Hepatic stellate cell (primary cell): ENCODE results near the gene ST3GAL2.
"Not testable (repeated sequence)": the region's sequence is repeated elsewhere in the genome, so short reads cannot be mapped to it uniquely, and the experiment has no call there.

Source experiments
- DNase-seq: peaks from one replicate; pipeline ENCODE4 v3.0.0; 2011; ENCODE audit warnings: low spot score

The ST3GAL2 gene

GRCh38 chr16:70386289-70386986 lies 52.5 kb downstream of the ST3GAL2 start:
- not testable (repeated sequence) for DNase-seq

GRCh38 chr16:70383421-70383960 lies 55.4 kb downstream of the ST3GAL2 start:
- DNase-seq, result no peak

GRCh38 chr16:70381604-70382342 lies 57.1 kb downstream of the ST3GAL2 start:
- no peak for DNase-seq

DNA sequence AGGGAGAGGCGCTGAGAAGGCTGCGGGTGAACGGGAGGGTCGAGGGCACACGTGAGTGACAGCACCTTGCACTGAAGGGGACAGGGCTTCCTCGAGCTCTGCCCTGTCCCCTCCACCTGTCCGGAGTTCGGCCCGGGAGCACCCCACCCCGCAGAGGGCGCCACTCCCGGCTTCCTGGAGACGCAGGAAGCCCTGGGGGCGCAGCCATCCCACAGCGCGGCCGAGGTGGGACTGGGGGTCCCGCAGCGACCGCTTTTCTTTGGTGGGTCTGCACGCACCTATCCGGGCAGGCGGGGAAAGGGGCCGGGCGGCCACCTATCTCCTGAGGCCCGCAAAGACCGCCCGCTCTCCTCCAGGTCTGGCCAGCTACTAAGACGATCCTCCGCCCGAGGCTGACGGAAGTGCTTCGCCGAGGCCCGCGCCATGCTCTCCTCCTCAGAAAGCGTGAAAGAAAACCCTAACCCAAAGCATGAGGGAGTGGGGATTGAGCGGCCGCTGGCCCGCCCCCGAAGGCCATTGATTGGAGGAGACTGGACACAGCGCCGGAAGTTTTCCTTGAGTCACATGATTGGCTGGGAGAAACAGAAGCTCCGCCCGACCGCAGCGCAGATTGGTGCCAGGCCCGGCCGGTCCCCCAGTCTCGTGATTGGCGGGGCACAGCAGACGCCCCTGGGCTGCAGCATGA lies 57.8 kb downstream of the ST3GAL2 start:
- DNase-seq, result peak; percentile 98

GRCh38 chr16:70380248-70380918 lies 58.5 kb downstream of the ST3GAL2 start:
- peak; percentile 60 for DNase-seq

- DNase-seq, result no peak
Observed at GRCh38 chr16:70378869-70379493, 59.9 kb downstream of the ST3GAL2 start.

DNA sequence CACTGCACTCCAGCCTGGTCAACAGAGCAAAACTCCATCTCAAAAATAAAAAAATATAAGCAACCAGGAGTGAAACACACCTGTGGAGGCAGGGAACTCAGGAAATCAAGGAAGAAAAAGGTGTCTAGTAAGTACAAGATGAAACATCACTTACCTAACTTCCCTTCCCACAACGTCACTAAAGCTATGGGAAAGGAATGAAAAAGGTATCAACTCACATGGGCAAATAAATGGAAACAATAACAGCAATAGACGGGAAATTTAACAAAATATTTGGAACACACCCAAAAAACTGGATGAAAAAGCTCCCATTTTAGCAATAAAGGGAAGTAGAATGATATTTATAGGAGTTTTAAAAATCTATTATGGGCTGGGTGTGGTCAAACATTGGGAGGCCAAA lies 61.1 kb downstream of the ST3GAL2 start:
- no peak for DNase-seq

GRCh38 chr16:70375636-70376611 lies 63.0 kb downstream of the ST3GAL2 start:
- no peak for DNase-seq

DNA sequence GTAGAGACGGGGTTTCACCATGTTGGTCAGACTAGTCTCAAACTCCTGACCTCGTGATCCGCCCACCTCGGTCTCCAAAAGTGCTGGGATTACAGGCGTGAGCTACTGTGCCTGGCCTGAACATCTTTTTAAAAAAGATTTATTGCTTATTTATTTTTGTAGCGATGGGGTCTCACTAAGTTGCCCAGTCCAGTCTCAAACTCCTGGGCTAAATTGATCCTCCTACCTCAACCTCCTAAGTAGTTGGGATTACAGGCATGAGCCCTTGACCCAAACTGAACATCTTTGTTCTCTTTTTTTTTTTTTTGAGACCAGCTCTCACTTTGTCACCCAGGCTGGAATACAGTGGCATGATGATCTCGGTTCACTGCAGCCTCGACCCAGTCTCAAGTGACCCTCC lies 64.7 kb downstream of the ST3GAL2 start:
- DNase-seq, result no peak

DNA sequence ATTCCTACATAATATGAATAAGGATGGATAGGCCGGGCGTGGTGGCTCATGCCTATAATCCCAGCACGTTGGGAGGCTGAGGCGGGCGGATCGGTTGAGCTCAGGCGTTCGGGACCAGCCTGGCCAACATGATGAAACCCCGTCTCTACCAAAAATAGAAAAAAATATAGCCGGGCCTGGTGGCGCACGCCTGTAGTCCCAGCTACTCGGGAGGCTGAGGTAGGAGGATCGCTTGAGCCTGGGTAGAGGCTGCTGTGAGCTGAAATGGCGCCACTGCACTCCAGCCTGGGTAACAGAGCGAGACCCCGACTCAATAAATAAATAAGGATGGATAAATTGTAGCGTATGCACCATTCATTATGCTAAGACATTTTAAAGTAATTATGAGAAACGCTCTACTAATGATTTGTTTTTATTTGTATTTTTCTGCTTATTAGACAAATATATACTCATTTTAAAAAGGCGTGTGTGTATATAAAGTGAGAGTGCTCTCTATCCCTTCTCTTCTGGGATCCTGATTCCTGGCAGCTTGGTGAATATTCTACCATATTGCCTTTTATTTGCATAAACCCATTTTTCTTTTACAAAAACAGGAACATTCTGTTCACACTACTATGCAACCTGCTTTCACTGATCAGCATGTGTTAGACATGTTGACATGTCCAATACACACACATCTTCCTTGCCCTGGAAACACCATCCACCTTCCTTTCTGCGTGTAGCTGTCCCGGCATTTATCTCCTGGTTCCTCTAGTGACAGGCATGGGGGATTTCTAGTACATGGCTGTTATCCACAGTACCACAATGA lies 65.8 kb downstream of the ST3GAL2 start:
- DNase-seq, result no peak

- no peak for DNase-seq
Observed at GRCh38 chr16:70370924-70371323, 68.0 kb downstream of the ST3GAL2 start.

DNA sequence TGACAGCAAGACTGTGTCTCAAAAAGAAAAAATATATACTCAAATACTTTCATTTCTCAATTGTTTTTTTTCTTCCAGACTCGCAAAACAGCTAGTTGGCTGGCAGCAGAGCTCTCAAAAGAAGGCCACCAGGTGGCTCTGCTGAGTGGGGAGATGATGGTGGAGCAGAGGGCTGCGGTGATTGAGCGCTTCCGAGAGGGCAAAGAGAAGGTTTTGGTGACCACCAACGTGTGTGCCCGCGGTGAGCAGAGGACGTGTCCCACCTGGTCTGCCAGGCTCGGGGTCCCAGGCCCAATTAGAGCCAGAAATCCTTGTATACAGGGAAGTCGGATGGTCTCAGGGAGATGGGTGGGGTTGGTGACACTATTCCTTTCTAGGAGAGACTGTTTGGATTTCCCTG lies 68.8 kb downstream of the ST3GAL2 start:
- peak; percentile 36 for DNase-seq

DNA sequence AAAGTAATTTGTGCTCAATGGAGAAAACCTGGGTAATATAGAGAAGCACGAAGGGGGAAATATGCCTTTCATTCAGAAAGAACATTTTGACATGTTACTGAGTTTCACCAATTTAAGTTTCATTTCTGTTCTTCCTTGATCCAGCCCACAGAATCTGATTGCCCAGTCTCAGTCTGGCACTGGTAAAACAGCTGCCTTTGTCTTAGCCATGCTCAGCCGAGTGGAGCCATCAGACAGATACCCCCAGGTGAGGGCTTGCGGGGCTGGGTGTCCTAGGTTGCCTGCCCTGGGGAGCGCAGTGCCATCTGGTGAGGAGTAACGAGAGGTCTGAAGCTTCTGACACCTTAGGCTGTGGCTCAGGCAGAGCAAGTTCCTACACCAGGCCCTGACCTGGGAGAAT lies 74.5 kb downstream of the ST3GAL2 start:
- DNase-seq, result no peak

DNA sequence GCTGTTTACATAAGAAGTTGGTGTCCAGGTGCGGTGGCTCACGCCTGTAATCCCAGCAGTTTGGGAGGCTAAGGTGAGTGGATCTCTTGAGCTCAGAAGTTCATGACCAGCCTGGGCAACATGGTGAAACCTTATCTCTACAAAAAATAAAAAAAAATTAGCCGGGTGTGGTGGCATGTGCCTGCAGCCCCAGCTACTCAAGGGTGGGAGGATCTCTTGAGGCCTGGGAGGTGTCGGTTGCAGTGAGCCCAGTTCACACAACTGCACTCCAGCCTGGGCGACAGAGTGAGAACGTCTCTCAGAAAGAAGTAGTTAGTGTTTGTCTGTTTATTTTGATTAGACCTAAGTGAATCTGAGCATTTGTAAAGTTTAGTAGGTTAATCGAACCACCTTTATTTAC lies 79.3 kb downstream of the ST3GAL2 start:
- no peak for DNase-seq

DNA sequence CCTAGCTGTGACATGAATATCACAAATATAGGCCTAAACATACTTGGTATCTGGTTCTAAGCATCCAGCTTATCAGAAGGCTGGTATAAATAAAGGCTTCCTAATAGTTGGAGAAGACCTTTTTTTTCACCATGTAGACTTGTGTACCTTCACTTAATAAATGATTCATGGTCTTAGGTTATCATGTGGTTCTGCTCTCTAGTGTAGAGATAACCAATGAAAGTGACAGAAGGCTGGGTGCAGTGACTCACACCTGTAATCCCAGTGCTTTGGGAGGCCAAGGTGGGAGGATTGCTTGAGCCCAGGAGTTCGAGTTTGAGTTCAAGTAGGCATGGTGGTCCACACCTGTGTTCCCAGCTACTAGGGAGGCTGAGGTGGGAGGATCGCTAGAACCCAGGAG lies 89.1 kb downstream of the ST3GAL2 start:
- no peak for DNase-seq

GRCh38 chr16:70348991-70349390 lies 89.9 kb downstream of the ST3GAL2 start:
- no peak for DNase-seq

- DNase-seq, result no peak
Observed at GRCh38 chr16:70345840-70346239, 93.1 kb downstream of the ST3GAL2 start.

DNA sequence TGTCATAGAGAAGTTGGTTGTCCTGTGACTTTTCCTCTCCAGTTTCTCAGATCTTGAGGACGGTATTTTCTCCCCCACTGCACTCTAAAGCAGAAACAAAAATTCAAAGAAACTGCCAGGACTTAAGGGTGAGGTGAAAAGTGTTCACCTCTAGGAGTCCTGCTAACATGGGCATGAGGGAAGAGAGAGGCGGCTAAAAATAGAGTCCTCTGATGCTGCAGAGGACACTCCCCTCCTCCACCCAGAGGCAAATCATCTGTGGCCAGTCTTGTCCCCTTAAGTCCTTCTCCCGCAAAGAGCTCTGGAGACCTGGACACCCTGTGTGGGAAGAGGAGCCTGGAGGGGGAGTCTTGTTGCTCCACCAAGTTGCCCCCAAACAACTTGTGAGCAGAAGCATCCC lies 96.9 kb downstream of the ST3GAL2 start:
- no peak for DNase-seq

DNA sequence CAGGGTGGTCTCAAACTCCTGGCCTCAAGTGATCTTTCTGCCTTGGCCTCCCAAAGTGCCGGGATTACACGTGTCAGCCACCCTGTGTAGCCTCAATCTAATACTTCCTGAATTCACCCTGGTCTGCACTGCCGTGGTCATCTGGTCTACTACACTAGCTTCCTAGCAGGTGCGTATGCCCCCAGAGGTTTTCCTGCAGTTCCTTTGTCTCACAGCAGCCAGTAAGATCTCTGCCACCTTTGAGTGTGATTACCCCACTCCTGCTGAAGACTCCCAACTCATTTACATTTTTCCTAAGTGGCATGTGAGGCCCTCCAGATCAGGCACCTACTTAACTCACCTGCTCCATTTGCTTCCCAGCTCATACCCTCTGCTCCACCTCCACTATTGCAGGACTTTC lies 97.3 kb downstream of the ST3GAL2 start:
- no peak for DNase-seq

GRCh38 chr16:70337814-70338213 lies 101.1 kb downstream of the ST3GAL2 start:
- DNase-seq, result no peak
